ENCODE data around the gene SLC15A1.

- no peak for TF ChIP-seq RXRA (IDR thresholded peaks at IDR 0.05)
- TF ChIP-seq CTCF (IDR thresholded peaks at IDR 0.05; ENCODE audit: low read depth, low read length, missing input control): no peak
- TF ChIP-seq, protein P1, sequence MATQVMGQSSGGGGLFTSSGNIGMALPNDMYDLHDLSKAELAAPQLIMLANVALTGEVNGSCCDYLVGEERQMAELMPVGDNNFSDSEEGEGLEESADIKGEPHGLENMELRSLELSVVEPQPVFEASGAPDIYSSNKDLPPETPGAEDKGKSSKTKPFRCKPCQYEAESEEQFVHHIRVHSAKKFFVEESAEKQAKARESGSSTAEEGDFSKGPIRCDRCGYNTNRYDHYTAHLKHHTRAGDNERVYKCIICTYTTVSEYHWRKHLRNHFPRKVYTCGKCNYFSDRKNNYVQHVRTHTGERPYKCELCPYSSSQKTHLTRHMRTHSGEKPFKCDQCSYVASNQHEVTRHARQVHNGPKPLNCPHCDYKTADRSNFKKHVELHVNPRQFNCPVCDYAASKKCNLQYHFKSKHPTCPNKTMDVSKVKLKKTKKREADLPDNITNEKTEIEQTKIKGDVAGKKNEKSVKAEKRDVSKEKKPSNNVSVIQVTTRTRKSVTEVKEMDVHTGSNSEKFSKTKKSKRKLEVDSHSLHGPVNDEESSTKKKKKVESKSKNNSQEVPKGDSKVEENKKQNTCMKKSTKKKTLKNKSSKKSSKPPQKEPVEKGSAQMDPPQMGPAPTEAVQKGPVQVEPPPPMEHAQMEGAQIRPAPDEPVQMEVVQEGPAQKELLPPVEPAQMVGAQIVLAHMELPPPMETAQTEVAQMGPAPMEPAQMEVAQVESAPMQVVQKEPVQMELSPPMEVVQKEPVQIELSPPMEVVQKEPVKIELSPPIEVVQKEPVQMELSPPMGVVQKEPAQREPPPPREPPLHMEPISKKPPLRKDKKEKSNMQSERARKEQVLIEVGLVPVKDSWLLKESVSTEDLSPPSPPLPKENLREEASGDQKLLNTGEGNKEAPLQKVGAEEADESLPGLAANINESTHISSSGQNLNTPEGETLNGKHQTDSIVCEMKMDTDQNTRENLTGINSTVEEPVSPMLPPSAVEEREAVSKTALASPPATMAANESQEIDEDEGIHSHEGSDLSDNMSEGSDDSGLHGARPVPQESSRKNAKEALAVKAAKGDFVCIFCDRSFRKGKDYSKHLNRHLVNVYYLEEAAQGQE (IDR thresholded peaks at IDR 0.05): no peak
- TF ChIP-seq JUND (IDR thresholded peaks at IDR 0.05): no peak
- no peak for TF ChIP-seq ATF3 (IDR thresholded peaks at IDR 0.05)
These were observed 29.4 kb upstream of the SLC15A1 start for GRCh38 chr13:98781905-98782304.

Data from liver (tissue), 3 donors.